ENCODE measurements around the gene FAM117A.
"Not testable (repeated sequence)": the region's sequence is repeated elsewhere in the genome, so short reads cannot be mapped to it uniquely, and the experiment has no call there.

Gene FAM117A

GRCh38 chr17:49764559-49765180, 739 bp upstream of the FAM117A start:
- no peaks in the 10 kb centered on the region for H3K36me3 ChIP-seq (ENCODE audit: control insufficient read depth, insufficient read depth, low read length)
- H3K9me3 ChIP-seq (ENCODE audit: control insufficient read depth, low read length), result no peaks in the 10 kb centered on the region
- DNase-seq, result no peak
- H3K4me1 ChIP-seq (ENCODE audit: control insufficient read depth, insufficient read depth, low read length, poor library complexity, severe bottlenecking), result peaks cover 30% of the 10 kb centered on the region
- no peaks in the 10 kb centered on the region for H3K27me3 ChIP-seq (replicated peaks; ENCODE audit: control insufficient read depth, insufficient read depth, low read length, poor library complexity, severe bottlenecking)
- H3K27ac ChIP-seq (ENCODE audit: insufficient read depth, low read length, poor library complexity, severe bottlenecking), result peak overlapping the region; percentile 12
- no peak overlapping the region for H3K4me3 ChIP-seq (ENCODE audit: insufficient read depth, low read depth, low read length, poor library complexity, severe bottlenecking)

GRCh38 chr17:49762151-49762941, 1.6 kb downstream of the FAM117A start:
- H3K36me3 ChIP-seq (ENCODE audit: control insufficient read depth, insufficient read depth, low read length), result peaks cover 6% of the 10 kb centered on the region
- no peaks in the 10 kb centered on the region for H3K27me3 ChIP-seq (replicated peaks; ENCODE audit: control insufficient read depth, insufficient read depth, low read length, poor library complexity, severe bottlenecking)
- H3K4me3 ChIP-seq (ENCODE audit: insufficient read depth, low read depth, low read length, poor library complexity, severe bottlenecking), result peak overlapping the region; percentile 65
- no peaks in the 10 kb centered on the region for H3K9me3 ChIP-seq (ENCODE audit: control insufficient read depth, low read length)
- H3K27ac ChIP-seq (ENCODE audit: insufficient read depth, low read length, poor library complexity, severe bottlenecking), result peak overlapping the region; percentile 67
- no peak for DNase-seq
- peaks cover 44% of the 10 kb centered on the region for H3K4me1 ChIP-seq (ENCODE audit: control insufficient read depth, insufficient read depth, low read length, poor library complexity, severe bottlenecking)

- Histone ChIP-seq H3K4me1 (ENCODE audit: control insufficient read depth, insufficient read depth, low read length, poor library complexity, severe bottlenecking) (peaks cover 55% of the 10 kb centered on the region), H3K27ac (ENCODE audit: insufficient read depth, low read length, poor library complexity, severe bottlenecking) (peak overlapping the region; percentile 67), H3K36me3 (ENCODE audit: control insufficient read depth, insufficient read depth, low read length) (peaks cover 10% of the 10 kb centered on the region), H3K27me3 (replicated peaks; ENCODE audit: control insufficient read depth, insufficient read depth, low read length, poor library complexity, severe bottlenecking) (no peaks in the 10 kb centered on the region), H3K9me3 (ENCODE audit: control insufficient read depth, low read length) (no peaks in the 10 kb centered on the region), H3K4me3 (ENCODE audit: insufficient read depth, low read depth, low read length, poor library complexity, severe bottlenecking) (peak overlapping the region; percentile 65)
- DNase-seq, result no peak
These were observed 2.9 kb downstream of the FAM117A start for GRCh38 chr17:49760932-49761558.

- H3K36me3 ChIP-seq (ENCODE audit: control insufficient read depth, insufficient read depth, low read length), result peaks cover 10% of the 10 kb centered on the region
- H3K9me3 ChIP-seq (ENCODE audit: control insufficient read depth, low read length), result no peaks in the 10 kb centered on the region
- H3K27me3 ChIP-seq (replicated peaks; ENCODE audit: control insufficient read depth, insufficient read depth, low read length, poor library complexity, severe bottlenecking), result no peaks in the 10 kb centered on the region
- peaks cover 63% of the 10 kb centered on the region for H3K4me1 ChIP-seq (ENCODE audit: control insufficient read depth, insufficient read depth, low read length, poor library complexity, severe bottlenecking)
- H3K27ac ChIP-seq (ENCODE audit: insufficient read depth, low read length, poor library complexity, severe bottlenecking), result no peak overlapping the region
- DNase-seq, result no peak
- no peak overlapping the region for H3K4me3 ChIP-seq (ENCODE audit: insufficient read depth, low read depth, low read length, poor library complexity, severe bottlenecking)
These were observed 3.6 kb downstream of the FAM117A start for GRCh38 chr17:49760296-49760695.

- H3K4me1 ChIP-seq (ENCODE audit: control insufficient read depth, insufficient read depth, low read length, poor library complexity, severe bottlenecking), result peaks cover 64% of the 10 kb centered on the region
- DNase-seq, result no peak
- H3K27me3 ChIP-seq (replicated peaks; ENCODE audit: control insufficient read depth, insufficient read depth, low read length, poor library complexity, severe bottlenecking), result no peaks in the 10 kb centered on the region
- H3K27ac ChIP-seq (ENCODE audit: insufficient read depth, low read length, poor library complexity, severe bottlenecking), result peak overlapping the region; percentile 16
- H3K36me3 ChIP-seq (ENCODE audit: control insufficient read depth, insufficient read depth, low read length), result peaks cover 10% of the 10 kb centered on the region
- H3K9me3 ChIP-seq (ENCODE audit: control insufficient read depth, low read length), result no peaks in the 10 kb centered on the region
- H3K4me3 ChIP-seq (ENCODE audit: insufficient read depth, low read depth, low read length, poor library complexity, severe bottlenecking), result no peak overlapping the region
These were observed 4.7 kb downstream of the FAM117A start for GRCh38 chr17:49759203-49759602.

GRCh38 chr17:49758464-49759010, 5.4 kb downstream of the FAM117A start:
- DNase-seq; H3K36me3 ChIP-seq (ENCODE audit: control insufficient read depth, insufficient read depth, low read length); H3K4me3 ChIP-seq (ENCODE audit: insufficient read depth, low read depth, low read length, poor library complexity, severe bottlenecking); H3K27me3 ChIP-seq (replicated peaks; ENCODE audit: control insufficient read depth, insufficient read depth, low read length, poor library complexity, severe bottlenecking); H3K9me3 ChIP-seq (ENCODE audit: control insufficient read depth, low read length): not testable (repeated sequence)
- Histone ChIP-seq H3K27ac (ENCODE audit: insufficient read depth, low read length, poor library complexity, severe bottlenecking) (peak overlapping the region; percentile 16), H3K4me1 (ENCODE audit: control insufficient read depth, insufficient read depth, low read length, poor library complexity, severe bottlenecking) (peaks cover 70% of the 10 kb centered on the region)

GRCh38 chr17:49757151-49757777, 6.7 kb downstream of the FAM117A start:
- no peaks in the 10 kb centered on the region for H3K9me3 ChIP-seq (ENCODE audit: control insufficient read depth, low read length)
- no peak for DNase-seq
- H3K36me3 ChIP-seq (ENCODE audit: control insufficient read depth, insufficient read depth, low read length), result peaks cover 10% of the 10 kb centered on the region
- peaks cover 68% of the 10 kb centered on the region for H3K4me1 ChIP-seq (ENCODE audit: control insufficient read depth, insufficient read depth, low read length, poor library complexity, severe bottlenecking)
- no peak overlapping the region for H3K4me3 ChIP-seq (ENCODE audit: insufficient read depth, low read depth, low read length, poor library complexity, severe bottlenecking)
- H3K27me3 ChIP-seq (replicated peaks; ENCODE audit: control insufficient read depth, insufficient read depth, low read length, poor library complexity, severe bottlenecking), result no peaks in the 10 kb centered on the region
- no peak overlapping the region for H3K27ac ChIP-seq (ENCODE audit: insufficient read depth, low read length, poor library complexity, severe bottlenecking)

GRCh38 chr17:49756323-49757150, 7.4 kb downstream of the FAM117A start:
- H3K27ac ChIP-seq (ENCODE audit: insufficient read depth, low read length, poor library complexity, severe bottlenecking), result peak overlapping the region; percentile 5

GRCh38 chr17:49755663-49756283, 8.2 kb downstream of the FAM117A start:
- Histone ChIP-seq H3K27ac (ENCODE audit: insufficient read depth, low read length, poor library complexity, severe bottlenecking) (peak overlapping the region; percentile 45), H3K36me3 (ENCODE audit: control insufficient read depth, insufficient read depth, low read length) (peaks cover 10% of the 10 kb centered on the region), H3K4me1 (ENCODE audit: control insufficient read depth, insufficient read depth, low read length, poor library complexity, severe bottlenecking) (peaks cover 60% of the 10 kb centered on the region), H3K9me3 (ENCODE audit: control insufficient read depth, low read length) (no peaks in the 10 kb centered on the region), H3K27me3 (replicated peaks; ENCODE audit: control insufficient read depth, insufficient read depth, low read length, poor library complexity, severe bottlenecking) (no peaks in the 10 kb centered on the region), H3K4me3 (ENCODE audit: insufficient read depth, low read depth, low read length, poor library complexity, severe bottlenecking) (no peak overlapping the region)
- no peak for DNase-seq

More at GRCh38 chr17:49756323-49757150, 7.4 kb downstream of the FAM117A start:
- Histone ChIP-seq H3K36me3 (ENCODE audit: control insufficient read depth, insufficient read depth, low read length) (peaks cover 10% of the 10 kb centered on the region), H3K9me3 (ENCODE audit: control insufficient read depth, low read length) (no peaks in the 10 kb centered on the region), H3K27me3 (replicated peaks; ENCODE audit: control insufficient read depth, insufficient read depth, low read length, poor library complexity, severe bottlenecking) (no peaks in the 10 kb centered on the region), H3K4me1 (ENCODE audit: control insufficient read depth, insufficient read depth, low read length, poor library complexity, severe bottlenecking) (peaks cover 68% of the 10 kb centered on the region), H3K4me3 (ENCODE audit: insufficient read depth, low read depth, low read length, poor library complexity, severe bottlenecking) (no peak overlapping the region)
- no peak for DNase-seq

Measured in effector memory CD4-positive, alpha-beta T cell (primary cell).